Esophagus muscularis mucosa (tissue), 4 donors: ENCODE data around the gene MAPK9. TPM values are rescaled to one million over a fixed set of nuclear protein-coding genes. Genes with fewer than 3 reads are reported as not detected.

Source experiments
- DNase-seq: peaks from one replicate; pipeline ENCODE4 v3.0.0-alpha.2; 2017; ENCODE audit errors: extremely low spot score
- H3K27ac ChIP-seq, 4 donors: fragments of 200-600 bp; sonication (generic); replicated peaks in 1 of 4; 1 replicate in 3 of 4; 2 replicates in 1 of 4; pipeline ENCODE4 v1.5.1; 2016 to 2019; ENCODE audit warnings: mild to moderate bottlenecking in 1 of 4
- H3K27me3 ChIP-seq, 4 donors: fragments of 200-600 bp; sonication (generic); one replicate each; pipeline versions ENCODE4 v1.5.1 to v1.6.0; 2016 to 2019
- H3K36me3 ChIP-seq, 4 donors: fragments of 200-600 bp; sonication (generic); one replicate each; pipeline ENCODE4 v1.5.1; 2016 to 2019
- H3K4me1 ChIP-seq, 4 donors: fragments of 200-600 bp; sonication (generic); one replicate each; pipeline ENCODE4 v1.5.1; 2016 to 2019
- H3K4me3 ChIP-seq, 4 donors: fragments of 200-600 bp; sonication (generic); 1 replicate in 2 of 4; 2 replicates in 2 of 4; pipeline ENCODE4 v1.5.1; 2016 to 2019; ENCODE audit warnings: mild to moderate bottlenecking in 4 of 4, moderate library complexity in 1 of 4
- H3K9me3 ChIP-seq, 4 donors: fragments of 200-600 bp; sonication (generic); 1 replicate in 3 of 4; 2 replicates in 1 of 4; pipeline ENCODE4 v1.5.1; 2016 to 2019
- EP300 ChIP-seq: sonication (generic); formaldehyde crosslinking; IDR thresholded peaks from one replicate; pipeline ENCODE4 v1.6.1; 2017; ENCODE audit warnings: antibody characterized with exemption
- POLR2A ChIP-seq: fragments of 450-650 bp; IDR thresholded peaks from one replicate; pipeline ENCODE4 v1.6.1; 2017; ENCODE audit warnings: antibody characterized with exemption, moderate library complexity, mild to moderate bottlenecking, low read depth
- POLR2AphosphoS5 ChIP-seq, 2 donors: sonication (generic); formaldehyde crosslinking; IDR thresholded peaks; one replicate each; pipeline ENCODE4 v1.6.1; 2017; ENCODE audit warnings: antibody characterized with exemption in 2 of 2
- WGBS: methylation state at CpG from one replicate; pipeline ENCODE4 v1.1.5; 2018; 5-methylcytosine and 5-hydroxymethylcytosine counted together
- intact Hi-C: fragments of 100-400 bp; cut with DNase I; formaldehyde crosslinking; loops from one replicate; pipeline ENCODE4 v1.15.1; 2023
- total RNA-seq, 4 donors: library from RNA; depleted of rRNA; stranded (reverse); fragments of >200 nt; gene quantifications; one replicate each; pipeline versions ENCODE4 v1.1.0 to v1.2.1, GENCODE V29; 2016
- TF ChIP-seq, protein P1 (sequence below), 3 experiments: fragments of 200-600 bp in 2 of 3; fragments of 450-650 bp in 1 of 3; sonication (generic) in 2 of 3; IDR thresholded peaks; one replicate each; pipeline ENCODE4 v1.5.1; 2017 to 2019; ENCODE audit warnings: antibody characterized with exemption in 3 of 3, mild to moderate bottlenecking in 2 of 3, moderate library complexity in 1 of 3

The MAPK9 gene
- total RNA-seq, 4 donors from 2014 or later: 36.4 to 42.3 (median 37.8) TPM

DNA sequence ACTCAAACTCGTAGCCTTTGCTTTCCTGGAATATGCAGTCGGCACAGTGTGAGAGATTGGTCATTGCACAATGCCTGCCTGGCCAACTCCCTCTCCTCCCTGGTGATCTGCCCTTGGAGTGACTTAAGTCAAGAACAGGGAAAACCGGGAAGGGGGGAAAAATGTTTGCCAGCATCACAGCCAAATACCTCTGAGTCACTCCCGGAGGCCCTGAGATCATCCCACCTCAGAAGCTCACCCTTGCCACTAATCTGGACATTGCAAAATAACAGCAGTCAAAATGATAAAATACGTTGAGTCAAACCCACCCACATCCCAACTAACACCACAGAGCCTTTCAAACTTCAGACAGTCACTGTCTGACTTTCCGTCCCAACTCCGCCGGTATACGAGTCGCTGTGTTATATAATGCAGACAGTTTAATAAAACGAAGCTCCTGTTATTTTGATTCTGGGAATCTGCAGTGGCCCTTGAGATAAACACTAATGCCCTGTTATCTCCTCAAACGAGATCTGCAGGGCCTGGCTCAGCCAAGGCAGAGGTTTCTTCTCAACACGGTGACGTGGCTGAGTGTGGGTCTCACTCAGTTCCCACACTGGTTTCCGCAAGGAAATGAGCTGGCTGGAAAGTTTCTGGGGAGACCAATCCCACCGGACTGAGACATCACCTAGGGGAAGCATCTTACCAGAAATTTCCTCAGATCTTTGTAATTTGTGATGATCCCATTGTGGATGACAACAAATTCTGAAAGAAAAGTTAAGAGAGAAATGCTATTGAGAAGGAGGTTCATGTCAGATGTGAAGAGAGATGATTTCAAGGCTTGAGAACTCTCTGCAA lies 39.1 kb upstream of the MAPK9 start:
- peak; percentile 64 for TF ChIP-seq POLR2AphosphoS5 (IDR thresholded peaks at IDR 0.05)
- TF ChIP-seq POLR2A: no peak
- TF ChIP-seq EP300: peak; percentile 14
- WGBS: 54% methylated on average over 16 of the region's 16 CpGs
- peaks cover 0 to 26% (median 9%) of the 10 kb centered on the region in 4 donors for H3K4me1 ChIP-seq
- peak overlapping the region; percentile 40 to 71 (median 61) for H3K27ac ChIP-seq
- H3K4me3 ChIP-seq: no peak overlapping the region
- H3K36me3 ChIP-seq: peaks cover 12 to 39% (median 16%) of the 10 kb centered on the region in 4 donors
- H3K27me3 ChIP-seq: no peaks in the 10 kb centered on the region
- intact Hi-C loops: no loop called here
- peak; percentile 95 for DNase-seq
- H3K9me3 ChIP-seq: no peaks in the 10 kb centered on the region

DNA sequence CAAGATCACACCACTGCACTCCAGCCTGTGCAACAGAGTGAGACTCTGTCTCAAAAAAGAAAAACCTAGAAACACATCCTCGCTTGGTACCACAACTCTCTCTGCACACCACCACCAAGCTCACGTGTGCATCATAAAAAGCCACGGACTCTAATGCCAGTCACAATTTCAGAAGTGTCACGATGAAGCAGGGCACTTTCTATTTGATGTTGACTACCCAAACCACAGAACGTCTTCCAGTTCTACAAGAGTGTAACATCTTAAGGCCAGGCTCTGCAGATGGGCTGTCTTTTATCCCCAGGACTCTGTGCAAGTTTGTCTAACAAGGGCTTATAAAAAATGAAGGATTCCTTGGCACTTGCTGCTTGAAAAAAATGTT lies 38.4 kb upstream of the MAPK9 start:
- Histone ChIP-seq H3K4me3 (no peak overlapping the region), H3K4me1 (peaks cover 0 to 26% (median 9%) of the 10 kb centered on the region in 4 donors), H3K27ac (peak overlapping the region in 3 of 4 donors; percentile 9 to 66 (median 41)), H3K9me3 (no peaks in the 10 kb centered on the region), H3K27me3 (no peaks in the 10 kb centered on the region), H3K36me3 (peaks cover 5 to 31% (median 10%) of the 10 kb centered on the region in 4 donors)
- TF ChIP-seq POLR2AphosphoS5 (IDR thresholded peaks at IDR 0.05) (no peak), EP300 (no peak), POLR2A (no peak)
- TF ChIP-seq, protein P1, sequence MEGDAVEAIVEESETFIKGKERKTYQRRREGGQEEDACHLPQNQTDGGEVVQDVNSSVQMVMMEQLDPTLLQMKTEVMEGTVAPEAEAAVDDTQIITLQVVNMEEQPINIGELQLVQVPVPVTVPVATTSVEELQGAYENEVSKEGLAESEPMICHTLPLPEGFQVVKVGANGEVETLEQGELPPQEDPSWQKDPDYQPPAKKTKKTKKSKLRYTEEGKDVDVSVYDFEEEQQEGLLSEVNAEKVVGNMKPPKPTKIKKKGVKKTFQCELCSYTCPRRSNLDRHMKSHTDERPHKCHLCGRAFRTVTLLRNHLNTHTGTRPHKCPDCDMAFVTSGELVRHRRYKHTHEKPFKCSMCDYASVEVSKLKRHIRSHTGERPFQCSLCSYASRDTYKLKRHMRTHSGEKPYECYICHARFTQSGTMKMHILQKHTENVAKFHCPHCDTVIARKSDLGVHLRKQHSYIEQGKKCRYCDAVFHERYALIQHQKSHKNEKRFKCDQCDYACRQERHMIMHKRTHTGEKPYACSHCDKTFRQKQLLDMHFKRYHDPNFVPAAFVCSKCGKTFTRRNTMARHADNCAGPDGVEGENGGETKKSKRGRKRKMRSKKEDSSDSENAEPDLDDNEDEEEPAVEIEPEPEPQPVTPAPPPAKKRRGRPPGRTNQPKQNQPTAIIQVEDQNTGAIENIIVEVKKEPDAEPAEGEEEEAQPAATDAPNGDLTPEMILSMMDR (IDR thresholded peaks at IDR 0.05): no peak
- no peak for DNase-seq
- WGBS: 77% methylated on average over 5 of the region's 5 CpGs
- intact Hi-C loops: no loop called here

DNA sequence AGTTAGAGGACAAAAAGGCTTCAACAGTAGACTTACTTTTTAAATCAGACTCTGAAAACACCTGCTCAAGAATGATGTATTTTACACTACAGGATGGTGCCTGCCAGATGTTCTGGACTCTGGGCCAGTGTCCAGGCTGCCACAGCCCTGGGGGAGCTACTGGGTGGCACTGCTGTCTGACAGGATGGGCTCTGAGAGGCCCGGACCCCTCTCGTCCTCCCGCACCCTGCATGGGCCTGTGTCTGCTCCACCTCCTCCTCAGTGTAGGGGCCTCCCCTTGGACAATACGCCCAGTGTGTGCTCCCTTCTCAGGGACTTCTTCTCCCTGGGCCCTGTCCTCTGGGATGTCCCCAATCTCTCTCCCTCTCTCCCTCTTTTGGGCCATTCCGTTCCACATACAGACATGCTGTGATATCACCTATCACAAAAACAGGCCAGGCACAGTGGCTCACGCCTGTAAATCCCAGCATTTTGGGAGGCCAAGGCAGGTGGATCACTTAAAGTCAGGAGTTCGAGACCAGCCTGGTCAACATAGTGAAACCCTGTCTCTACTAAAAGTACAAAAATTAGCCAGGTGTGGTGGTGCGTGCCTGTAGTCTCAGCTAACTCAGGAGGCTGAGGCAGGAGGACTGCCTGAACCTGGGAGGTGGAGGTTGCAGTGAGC lies 37.9 kb upstream of the MAPK9 start:
- DNase-seq: no peak
- Histone ChIP-seq H3K4me3 (no peak overlapping the region), H3K27ac (peak overlapping the region in 3 of 4 donors; percentile 9 to 66 (median 41)), H3K4me1 (peaks cover 0 to 26% (median 9%) of the 10 kb centered on the region in 4 donors), H3K27me3 (no peaks in the 10 kb centered on the region), H3K36me3 (peaks cover 0 to 26% (median 5%) of the 10 kb centered on the region in 4 donors), H3K9me3 (no peaks in the 10 kb centered on the region)
- no peak for TF ChIP-seq EP300
- TF ChIP-seq POLR2AphosphoS5 (IDR thresholded peaks at IDR 0.05): no peak
- TF ChIP-seq POLR2A: no peak
- TF ChIP-seq, protein P1 (IDR thresholded peaks at IDR 0.05): no peak
- 91% methylated on average over 7 of the region's 8 CpGs for WGBS
- intact Hi-C loops: loop anchor here (5.0 kb wide), 1 partner anchor 37 kb away; the partner anchor contains the start of gene MAPK9

DNA sequence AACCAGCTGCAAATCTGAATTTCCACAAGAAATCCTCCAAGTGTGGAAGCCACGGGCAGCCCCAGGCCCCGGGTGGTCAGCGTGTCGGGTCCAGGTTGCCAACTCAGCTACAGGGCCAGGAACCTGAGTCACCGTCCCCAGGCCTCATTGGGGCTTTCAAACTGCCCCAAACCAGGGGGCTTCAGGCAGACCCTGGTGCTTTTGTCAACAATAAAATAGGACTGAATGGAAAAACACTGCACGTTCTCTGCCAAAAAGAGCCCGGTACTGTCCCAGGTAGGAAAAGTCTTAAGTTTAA lies 37.2 kb upstream of the MAPK9 start:
- H3K4me3 ChIP-seq: no peak overlapping the region
- no peak for DNase-seq
- intact Hi-C loops: loop anchor here (5.0 kb wide), 1 partner anchor 37 kb away; the partner anchor contains the start of gene MAPK9
- TF ChIP-seq, protein P1 (IDR thresholded peaks at IDR 0.05): no peak
- TF ChIP-seq POLR2AphosphoS5 (IDR thresholded peaks at IDR 0.05) (no peak), EP300 (no peak), POLR2A (no peak)
- peaks cover 0 to 26% (median 8%) of the 10 kb centered on the region in 4 donors for H3K4me1 ChIP-seq
- H3K27me3 ChIP-seq: no peaks in the 10 kb centered on the region
- no peak overlapping the region for H3K27ac ChIP-seq
- 88% methylated on average over 7 of the region's 7 CpGs for WGBS
- H3K36me3 ChIP-seq: peaks cover 0 to 24% (median 2%) of the 10 kb centered on the region in 4 donors
- no peaks in the 10 kb centered on the region for H3K9me3 ChIP-seq
